ENCODE data around the gene IL22RA1. TPM values are rescaled to one million over a fixed set of nuclear protein-coding genes. Genes with fewer than 3 reads are reported as not detected.

Gene IL22RA1
- total RNA-seq, 1 donor from 2014 or later, result not detected

GRCh38 chr1:24111262-24111995 lies 31.5 kb downstream of the IL22RA1 start:
- H3K27ac ChIP-seq (ENCODE audit: low read depth, low read length), result no peak overlapping the region
- H3K9ac ChIP-seq (ENCODE audit: low read length), result no peak overlapping the region
- no peak for TF ChIP-seq EZH2 (IDR thresholded peaks at IDR 0.05; ENCODE audit: insufficient read depth, low read length)
- TF ChIP-seq CTCF (IDR thresholded peaks at IDR 0.05; ENCODE audit: insufficient read depth, low read depth, low read length), result no peak
- DNase-seq (ENCODE audit: low read depth) (no peak), FAIRE-seq (no peak)
- H3K4me3 Mint-ChIP-seq (ENCODE audit: unreplicated experiment), result peak overlapping the region; percentile 69
- H3K27ac Mint-ChIP-seq (ENCODE audit: unreplicated experiment), result peak overlapping the region; percentile 2
- H4K20me1 ChIP-seq (ENCODE audit: insufficient read depth, low read length), result no peaks in the 10 kb centered on the region
- no peaks in the 10 kb centered on the region for H3K36me3 ChIP-seq (ENCODE audit: insufficient read depth, low read length)
- no peak overlapping the region for H3K4me3 ChIP-seq (ENCODE audit: insufficient read depth, low read depth, low read length)
- peaks cover 26% of the 10 kb centered on the region for H3K4me1 Mint-ChIP-seq (ENCODE audit: low read depth, unreplicated experiment)
- H3K36me3 Mint-ChIP-seq (ENCODE audit: low read depth, unreplicated experiment), result no peaks in the 10 kb centered on the region
- no peaks in the 10 kb centered on the region for H3K9me3 ChIP-seq (ENCODE audit: insufficient read depth, low read depth, low read length)
- H3K4me1 ChIP-seq (ENCODE audit: insufficient read depth, low read length), result peaks cover 32% of the 10 kb centered on the region
- H3K27me3 ChIP-seq (ENCODE audit: insufficient read depth, low read length), result peaks cover 7% of the 10 kb centered on the region
- no peaks in the 10 kb centered on the region for H3K79me2 ChIP-seq (ENCODE audit: insufficient read depth, low read length)
- H2AFZ ChIP-seq (ENCODE audit: low read depth, low read length), result peak overlapping the region; percentile 14
- H3K27me3 Mint-ChIP-seq (ENCODE audit: low read depth, unreplicated experiment), result peaks cover 3% of the 10 kb centered on the region
- peak overlapping the region; percentile 89 for H3K4me2 ChIP-seq (ENCODE audit: low read length)
- H3K9me3 Mint-ChIP-seq (ENCODE audit: unreplicated experiment), result no peaks in the 10 kb centered on the region

GRCh38 chr1:24110642-24111261 lies 32.2 kb downstream of the IL22RA1 start:
- H3K27me3 Mint-ChIP-seq (ENCODE audit: low read depth, unreplicated experiment), result peaks cover 3% of the 10 kb centered on the region

More at GRCh38 chr1:24110642-24111261, 32.2 kb downstream of the IL22RA1 start:
- FAIRE-seq, result no peak
- Histone ChIP-seq H2AFZ (ENCODE audit: low read depth, low read length) (no peak overlapping the region), H3K36me3 (ENCODE audit: insufficient read depth, low read length) (no peaks in the 10 kb centered on the region), H3K9me3 (ENCODE audit: insufficient read depth, low read depth, low read length) (no peaks in the 10 kb centered on the region), H4K20me1 (ENCODE audit: insufficient read depth, low read length) (no peaks in the 10 kb centered on the region), H3K4me3 (ENCODE audit: insufficient read depth, low read depth, low read length) (no peak overlapping the region), H3K4me1 (ENCODE audit: insufficient read depth, low read length) (peaks cover 32% of the 10 kb centered on the region), H3K79me2 (ENCODE audit: insufficient read depth, low read length) (no peaks in the 10 kb centered on the region), H3K4me2 (ENCODE audit: low read length) (no peak overlapping the region), H3K9ac (ENCODE audit: low read length) (no peak overlapping the region), H3K27ac (ENCODE audit: low read depth, low read length) (no peak overlapping the region), H3K27me3 (ENCODE audit: insufficient read depth, low read length) (peaks cover 7% of the 10 kb centered on the region)
- H3K27ac Mint-ChIP-seq (ENCODE audit: unreplicated experiment), result no peak overlapping the region
- no peaks in the 10 kb centered on the region for H3K9me3 Mint-ChIP-seq (ENCODE audit: unreplicated experiment)
- no peaks in the 10 kb centered on the region for H3K36me3 Mint-ChIP-seq (ENCODE audit: low read depth, unreplicated experiment)
- H3K4me1 Mint-ChIP-seq (ENCODE audit: low read depth, unreplicated experiment), result peaks cover 26% of the 10 kb centered on the region
- no peak overlapping the region for H3K4me3 Mint-ChIP-seq (ENCODE audit: unreplicated experiment)
- DNase-seq (ENCODE audit: low read depth), result no peak
- TF ChIP-seq CTCF (IDR thresholded peaks at IDR 0.05; ENCODE audit: insufficient read depth, low read depth, low read length), result no peak
- TF ChIP-seq EZH2 (IDR thresholded peaks at IDR 0.05; ENCODE audit: insufficient read depth, low read length), result no peak

All from astrocyte (in vitro differentiated cells and primary cell).